Measurements from ENCODE around the gene NDUFB2. TPM values are rescaled to one million over a fixed set of nuclear protein-coding genes. Genes with fewer than 3 reads are reported as not detected.
A peak's percentile ranks its signal among the peaks of the same experiment; 100 is the strongest.

Gene NDUFB2
- total and polyA plus RNA-seq, 2 of the 13 experiments (the other 11 are each of a cell fraction or from before 2014, with no cell fraction given): 206 to 221 TPM

DNA sequence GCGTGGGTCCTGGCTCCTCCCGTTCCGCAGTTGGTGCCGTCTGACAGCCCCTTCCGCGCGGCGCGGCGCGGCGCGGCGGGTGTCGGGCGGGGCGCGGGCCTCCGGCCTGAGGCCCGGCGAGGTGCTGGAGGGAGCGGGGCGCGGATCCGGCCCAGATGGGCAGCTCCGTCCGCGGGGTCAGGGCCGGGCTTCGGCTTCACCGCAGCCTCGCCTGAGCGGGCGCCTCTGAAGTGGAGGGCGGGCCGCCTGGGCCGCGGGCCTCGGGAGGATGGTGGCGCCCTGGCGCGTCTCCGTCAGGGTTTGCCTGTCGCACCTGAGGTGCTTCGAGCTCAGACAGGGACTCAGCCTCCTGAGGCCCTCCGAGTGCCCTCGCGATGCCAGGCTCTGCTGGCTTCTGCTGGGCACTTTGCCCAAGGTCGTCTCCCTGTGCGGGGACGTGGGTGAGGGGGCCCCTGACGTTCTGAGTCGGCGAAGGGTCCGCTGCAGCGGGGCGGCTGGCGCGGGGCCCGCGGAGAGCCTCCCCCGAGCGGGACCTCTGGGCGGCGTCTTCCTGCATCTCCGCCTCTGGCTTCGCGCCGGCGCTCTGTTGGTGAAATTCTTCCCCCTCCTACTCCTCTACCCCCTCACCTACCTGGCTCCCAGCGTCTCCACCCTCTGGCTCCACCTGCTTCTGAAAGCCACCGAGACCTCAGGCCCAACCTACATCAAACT, 23.3 kb upstream of the NDUFB2 start (continued):
- TF ChIP-seq, protein P1, sequence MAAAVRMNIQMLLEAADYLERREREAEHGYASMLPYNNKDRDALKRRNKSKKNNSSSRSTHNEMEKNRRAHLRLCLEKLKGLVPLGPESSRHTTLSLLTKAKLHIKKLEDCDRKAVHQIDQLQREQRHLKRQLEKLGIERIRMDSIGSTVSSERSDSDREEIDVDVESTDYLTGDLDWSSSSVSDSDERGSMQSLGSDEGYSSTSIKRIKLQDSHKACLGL (CRISPR knock-in tag; IDR thresholded peaks at IDR 0.05): no peak
- TF ChIP-seq, protein P2, sequence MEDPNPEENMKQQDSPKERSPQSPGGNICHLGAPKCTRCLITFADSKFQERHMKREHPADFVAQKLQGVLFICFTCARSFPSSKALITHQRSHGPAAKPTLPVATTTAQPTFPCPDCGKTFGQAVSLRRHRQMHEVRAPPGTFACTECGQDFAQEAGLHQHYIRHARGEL (CRISPR knock-in tag; IDR thresholded peaks at IDR 0.05): no peak
- TF ChIP-seq ETV5 (CRISPR knock-in tag; IDR thresholded peaks at IDR 0.05; ENCODE audit: borderline replicate concordance): no peak
- TF ChIP-seq ZNF430 (CRISPR knock-in tag; IDR thresholded peaks at IDR 0.05): no peak
- TF ChIP-seq HNRNPL (IDR thresholded peaks at IDR 0.05; ENCODE audit: low read depth, low read length): 0 out of 2 replicates have a peak, but pooled peaks have one; percentile 53
- no peak for TF ChIP-seq ZNF790 (CRISPR knock-in tag; IDR thresholded peaks at IDR 0.05; ENCODE audit: borderline replicate concordance)
- no peak for TF ChIP-seq ZNF660 (CRISPR knock-in tag; IDR thresholded peaks at IDR 0.05; ENCODE audit: borderline replicate concordance, low read depth)
- TF ChIP-seq MBNL3 (CRISPR knock-in tag; conservative IDR thresholded peaks at IDR 0.05): no peak
- TF ChIP-seq TCF7 (IDR thresholded peaks at IDR 0.05; ENCODE audit: low read depth): no peak
- TF ChIP-seq KLF9 (CRISPR knock-in tag; IDR thresholded peaks at IDR 0.05; ENCODE audit: low read depth): no peak
- TF ChIP-seq ZNF772 (CRISPR knock-in tag; IDR thresholded peaks at IDR 0.05): no peak
- TF ChIP-seq MATR3 (CRISPR knock-in tag; IDR thresholded peaks at IDR 0.05): no peak
- TF ChIP-seq RORA (CRISPR knock-in tag; IDR thresholded peaks at IDR 0.05): no peak
- TF ChIP-seq ZNF510 (CRISPR knock-in tag; IDR thresholded peaks at IDR 0.05; ENCODE audit: low read depth): no peak
